H7 (cell line): ENCODE results near the gene NCKAP5L. TPM values are rescaled to one million over a fixed set of nuclear protein-coding genes. Genes with fewer than 3 reads are reported as not detected.
"Not testable (repeated sequence)": the region's sequence is repeated elsewhere in the genome, so short reads cannot be mapped to it uniquely, and the experiment has no call there.

Source experiments
- DNase-seq: peaks from one replicate; pipeline ENCODE4 v3.0.0; 2012
- H3K27me3 ChIP-seq: 2 replicates; pipeline ENCODE4 v1.6.0; 2011; ENCODE audit warnings: mild to moderate bottlenecking, low read length; ENCODE audit not compliant: control insufficient read depth, insufficient read depth
- H3K36me3 ChIP-seq: replicated peaks from 2 replicates; pipeline ENCODE4 v1.5.1; 2011; ENCODE audit warnings: low read length; ENCODE audit not compliant: control insufficient read depth, insufficient read depth
- H3K4me3 ChIP-seq: 2 replicates; pipeline ENCODE4 v1.5.1; 2011; ENCODE audit warnings: low read depth, mild to moderate bottlenecking, control low read depth, low read length, moderate library complexity; ENCODE audit not compliant: insufficient read depth
- total RNA-seq: library from RNA; depleted of rRNA; stranded (reverse); fragments of >200 nt; shearing (Covaris generic); gene quantifications from 2 replicates; pipeline ENCODE4 v1.2.3, GENCODE V29; 2014; rRNA removed

Gene NCKAP5L, protein sequence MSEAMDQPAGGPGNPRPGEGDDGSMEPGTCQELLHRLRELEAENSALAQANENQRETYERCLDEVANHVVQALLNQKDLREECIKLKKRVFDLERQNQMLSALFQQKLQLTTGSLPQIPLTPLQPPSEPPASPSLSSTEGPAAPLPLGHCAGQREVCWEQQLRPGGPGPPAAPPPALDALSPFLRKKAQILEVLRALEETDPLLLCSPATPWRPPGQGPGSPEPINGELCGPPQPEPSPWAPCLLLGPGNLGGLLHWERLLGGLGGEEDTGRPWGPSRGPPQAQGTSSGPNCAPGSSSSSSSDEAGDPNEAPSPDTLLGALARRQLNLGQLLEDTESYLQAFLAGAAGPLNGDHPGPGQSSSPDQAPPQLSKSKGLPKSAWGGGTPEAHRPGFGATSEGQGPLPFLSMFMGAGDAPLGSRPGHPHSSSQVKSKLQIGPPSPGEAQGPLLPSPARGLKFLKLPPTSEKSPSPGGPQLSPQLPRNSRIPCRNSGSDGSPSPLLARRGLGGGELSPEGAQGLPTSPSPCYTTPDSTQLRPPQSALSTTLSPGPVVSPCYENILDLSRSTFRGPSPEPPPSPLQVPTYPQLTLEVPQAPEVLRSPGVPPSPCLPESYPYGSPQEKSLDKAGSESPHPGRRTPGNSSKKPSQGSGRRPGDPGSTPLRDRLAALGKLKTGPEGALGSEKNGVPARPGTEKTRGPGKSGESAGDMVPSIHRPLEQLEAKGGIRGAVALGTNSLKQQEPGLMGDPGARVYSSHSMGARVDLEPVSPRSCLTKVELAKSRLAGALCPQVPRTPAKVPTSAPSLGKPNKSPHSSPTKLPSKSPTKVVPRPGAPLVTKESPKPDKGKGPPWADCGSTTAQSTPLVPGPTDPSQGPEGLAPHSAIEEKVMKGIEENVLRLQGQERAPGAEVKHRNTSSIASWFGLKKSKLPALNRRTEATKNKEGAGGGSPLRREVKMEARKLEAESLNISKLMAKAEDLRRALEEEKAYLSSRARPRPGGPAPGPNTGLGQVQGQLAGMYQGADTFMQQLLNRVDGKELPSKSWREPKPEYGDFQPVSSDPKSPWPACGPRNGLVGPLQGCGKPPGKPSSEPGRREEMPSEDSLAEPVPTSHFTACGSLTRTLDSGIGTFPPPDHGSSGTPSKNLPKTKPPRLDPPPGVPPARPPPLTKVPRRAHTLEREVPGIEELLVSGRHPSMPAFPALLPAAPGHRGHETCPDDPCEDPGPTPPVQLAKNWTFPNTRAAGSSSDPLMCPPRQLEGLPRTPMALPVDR (N-terminal part only)
- total RNA-seq = 20.0 and 22.3 TPM in 2 replicates

DNA sequence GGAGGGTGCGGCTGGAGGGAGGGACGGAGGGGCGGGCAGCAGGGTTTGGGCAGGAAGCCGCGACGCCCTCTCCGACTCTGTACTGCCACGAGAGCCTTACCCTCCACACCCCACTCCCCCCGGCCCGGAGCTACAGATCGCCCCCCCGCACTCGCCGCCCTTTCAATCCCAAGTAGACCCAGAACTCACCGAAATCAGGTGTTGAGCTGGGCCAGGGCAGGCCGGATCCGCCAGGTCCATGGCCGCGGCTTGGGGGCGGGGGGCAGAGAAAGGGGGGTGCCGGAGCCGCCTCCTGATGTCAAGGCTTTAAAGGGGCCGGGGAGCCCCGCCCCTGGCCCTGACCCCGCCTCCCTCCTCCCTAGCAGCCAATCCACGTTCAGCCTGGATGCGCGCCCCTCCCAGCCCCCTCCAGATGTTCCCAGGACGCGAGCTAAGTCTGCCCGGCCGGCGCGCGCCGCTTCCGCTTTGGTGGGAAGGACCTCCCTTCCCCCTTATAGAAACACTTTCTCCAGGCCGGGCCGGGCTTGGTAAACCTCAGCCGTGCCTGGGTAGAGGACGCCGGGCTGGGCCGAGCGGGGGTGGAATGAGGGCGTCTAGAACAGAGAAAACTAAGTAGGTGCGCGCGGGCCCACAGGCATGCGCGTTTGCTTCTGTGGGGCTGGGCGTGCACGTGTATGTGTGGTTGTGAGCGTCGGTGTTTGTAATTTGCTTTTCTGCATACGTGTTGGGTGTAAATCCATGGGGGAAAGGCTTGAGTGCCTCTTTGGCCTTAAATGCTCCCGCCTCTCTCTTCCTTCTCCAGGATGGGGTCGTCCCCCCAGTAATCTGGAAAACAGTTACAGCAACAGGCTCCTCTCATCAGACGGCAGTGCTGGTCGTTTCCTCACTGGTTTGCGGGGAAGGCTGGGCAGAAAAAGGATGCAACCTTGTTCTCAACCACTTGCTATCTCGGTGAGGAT, at the start of gene NCKAP5L:
NCKAP5L (minus strand) TSS at position 281 of the 959 bp plus-strand sequence. CDS start 24,369 bp downstream, outside the sequence.
- peak within 1 kb of the TSS; percentile 79 for H3K4me3 ChIP-seq
- no peaks in the 10 kb centered on the region for H3K27me3 ChIP-seq
- H3K36me3 ChIP-seq = no peaks in the 10 kb centered on the region; the same call in 1 of the 2 replicates
- peak; percentile 99 for DNase-seq

DNA sequence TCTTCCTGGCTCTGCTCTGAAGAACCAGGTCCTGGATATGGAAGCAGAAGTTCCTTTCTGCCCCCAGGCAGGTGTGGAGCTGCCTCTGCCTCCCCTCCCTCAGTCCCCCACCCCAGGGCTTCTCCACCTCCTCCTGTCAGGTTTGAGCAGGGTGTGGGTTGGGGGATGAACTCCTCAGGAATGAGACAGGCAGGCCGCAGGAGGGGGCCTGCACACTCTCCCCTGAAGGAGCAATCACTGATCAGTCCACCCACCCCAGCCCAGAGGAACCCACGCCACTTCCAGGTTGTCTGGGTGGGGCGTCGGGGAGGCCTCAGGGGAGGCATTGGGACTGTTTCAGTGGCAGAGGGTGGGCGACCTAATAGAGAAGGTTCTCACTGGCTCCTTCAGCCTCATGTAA, 48.9 kb upstream of the NCKAP5L start:
- H3K36me3 ChIP-seq = no peaks in the 10 kb centered on the region
- DNase-seq = no peak
- no peaks in the 10 kb centered on the region for H3K27me3 ChIP-seq
- H3K4me3 ChIP-seq = no peak overlapping the region

DNA sequence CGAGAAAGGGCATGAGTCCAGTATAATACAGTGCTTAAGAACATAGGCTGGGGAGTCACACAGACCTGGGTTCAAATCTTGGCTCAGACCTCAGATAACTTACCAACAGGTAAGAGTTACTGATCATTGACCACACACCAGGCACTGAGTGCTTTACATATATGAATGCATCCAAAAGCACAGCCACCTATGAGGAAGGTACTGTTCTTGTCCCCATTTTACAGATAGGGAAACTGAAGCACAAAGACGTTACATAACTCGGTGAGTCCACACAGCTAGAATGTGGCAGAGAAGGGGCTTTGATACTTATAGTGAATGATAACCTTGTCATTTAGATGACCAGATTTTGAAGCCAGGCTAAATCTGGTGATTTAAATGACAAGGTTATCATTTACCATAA, 47.9 kb upstream of the NCKAP5L start:
- no peak for DNase-seq
- H3K27me3 ChIP-seq = no peaks in the 10 kb centered on the region
- H3K4me3 ChIP-seq = no peak overlapping the region
- no peaks in the 10 kb centered on the region for H3K36me3 ChIP-seq

DNA sequence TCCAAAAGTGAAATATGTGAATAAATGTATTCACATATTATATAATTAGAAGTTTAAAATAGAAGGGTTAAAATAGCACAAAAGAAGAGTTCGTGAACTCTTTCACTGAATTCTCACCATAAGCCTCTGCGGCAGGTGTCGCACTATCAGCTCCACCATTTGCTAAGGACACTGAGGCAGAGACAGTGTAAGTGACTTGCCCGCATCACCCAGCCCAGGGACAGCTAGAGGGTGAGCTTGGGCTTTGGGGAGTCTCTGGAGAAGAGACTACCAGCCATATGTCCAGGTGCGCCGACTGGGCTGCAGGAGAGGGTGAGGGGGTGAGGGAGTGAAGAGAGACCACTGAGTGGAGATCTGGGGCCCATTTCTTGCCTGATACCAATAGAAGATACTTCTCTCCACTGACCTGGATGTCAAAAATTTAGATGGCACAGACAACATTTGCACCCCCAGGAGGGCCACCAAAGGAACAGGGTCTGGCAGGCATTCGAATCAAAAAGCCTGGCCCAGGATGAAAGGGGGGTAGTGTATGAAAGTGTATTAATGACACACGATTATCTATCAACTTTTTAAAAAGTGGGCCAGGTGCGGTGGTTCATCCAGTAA, 47.0 kb upstream of the NCKAP5L start:
- DNase-seq = no peak
- no peaks in the 10 kb centered on the region for H3K27me3 ChIP-seq
- H3K36me3 ChIP-seq = no peaks in the 10 kb centered on the region
- no peak overlapping the region for H3K4me3 ChIP-seq

DNA sequence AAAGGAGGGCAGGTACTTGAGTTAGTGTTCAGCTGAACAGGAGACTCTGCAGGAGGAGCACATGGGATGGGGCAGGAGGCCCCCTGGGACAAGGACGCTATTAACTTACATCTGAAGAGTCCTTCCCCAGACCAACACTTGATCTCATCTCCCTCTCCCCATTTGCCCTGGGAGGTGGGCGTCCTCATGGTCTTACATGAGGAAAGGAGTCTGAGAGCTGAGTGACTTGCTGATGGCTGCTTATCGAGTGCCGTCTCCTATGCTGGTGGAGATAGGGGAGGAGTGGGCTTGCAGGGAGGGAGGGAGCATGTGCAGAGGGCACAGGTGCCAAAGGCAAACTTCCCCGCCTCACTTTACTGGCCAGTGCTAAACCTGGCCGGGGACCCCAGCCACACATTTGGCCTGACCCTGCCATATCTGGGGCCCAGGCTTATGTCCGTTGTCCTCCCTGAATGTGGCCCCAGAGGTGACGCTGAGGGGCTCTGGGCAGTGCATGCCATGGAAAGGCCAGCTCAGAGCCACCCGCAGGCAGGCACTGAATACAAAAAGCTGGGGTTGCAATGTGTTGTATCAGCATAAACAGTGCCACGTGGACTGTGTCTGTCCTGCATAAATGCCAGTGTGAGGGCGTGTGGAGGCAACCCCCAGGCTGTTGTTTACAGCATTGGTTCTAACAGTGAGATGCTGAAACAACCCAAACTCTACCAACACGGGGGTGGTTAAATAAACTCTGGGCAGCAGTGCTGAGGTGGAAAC, 46.1 kb upstream of the NCKAP5L start:
- DNase-seq = peak; percentile 15
- no peaks in the 10 kb centered on the region for H3K27me3 ChIP-seq
- H3K36me3 ChIP-seq = no peaks in the 10 kb centered on the region
- H3K4me3 ChIP-seq = no peak overlapping the region

DNA sequence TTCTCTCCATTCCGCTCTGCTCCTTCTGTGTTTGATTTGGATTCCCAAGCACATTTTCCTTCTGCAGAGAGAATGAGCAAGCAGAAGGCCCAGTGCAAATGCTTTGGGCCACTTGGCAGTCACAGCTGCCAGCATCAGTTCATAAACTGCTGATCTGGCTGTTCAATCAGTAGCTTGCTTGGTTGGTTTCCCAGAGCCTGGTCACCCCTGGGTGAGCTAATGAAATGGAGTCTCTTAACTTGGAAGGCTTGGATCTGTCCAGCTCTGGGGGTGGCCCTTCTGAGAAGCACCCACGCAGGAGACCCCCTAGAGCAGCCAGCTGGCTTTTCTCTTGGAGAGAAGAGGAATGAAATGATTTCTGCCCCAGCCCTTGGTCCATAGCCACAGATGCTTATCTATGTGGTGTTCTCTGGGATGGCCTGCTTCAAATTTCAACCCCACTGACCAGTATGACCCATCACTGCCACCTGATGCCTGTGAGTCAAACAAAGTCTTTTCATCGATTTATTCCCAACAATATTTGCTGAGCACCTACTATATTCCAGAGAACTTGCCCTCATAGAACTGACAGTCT, 45.2 kb upstream of the NCKAP5L start:
- no peak for DNase-seq
- no peak overlapping the region for H3K4me3 ChIP-seq
- H3K36me3 ChIP-seq = no peaks in the 10 kb centered on the region
- no peaks in the 10 kb centered on the region for H3K27me3 ChIP-seq

DNA sequence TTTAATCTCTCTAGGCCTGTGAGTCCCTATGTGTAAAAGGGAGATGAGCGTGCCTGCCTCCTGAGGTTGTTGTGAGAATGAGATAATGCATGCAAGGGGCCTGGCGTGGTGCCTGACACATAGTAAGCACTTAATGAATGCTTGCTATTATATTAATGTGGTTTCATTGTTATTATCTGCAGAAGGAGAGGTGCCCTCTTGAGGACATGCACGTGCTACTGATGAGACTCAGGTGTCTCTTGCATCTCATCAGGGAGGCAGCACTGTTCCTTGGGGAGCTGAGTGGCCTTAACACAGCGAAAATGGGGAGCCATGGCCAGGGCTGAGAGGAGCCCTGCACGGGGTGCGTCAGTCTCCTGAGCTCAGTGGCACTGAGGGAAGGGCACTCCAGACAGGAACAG, 44.6 kb upstream of the NCKAP5L start:
- Histone ChIP-seq H3K4me3 (no peak overlapping the region), H3K27me3 (no peaks in the 10 kb centered on the region), H3K36me3 (no peaks in the 10 kb centered on the region)
- no peak for DNase-seq

DNA sequence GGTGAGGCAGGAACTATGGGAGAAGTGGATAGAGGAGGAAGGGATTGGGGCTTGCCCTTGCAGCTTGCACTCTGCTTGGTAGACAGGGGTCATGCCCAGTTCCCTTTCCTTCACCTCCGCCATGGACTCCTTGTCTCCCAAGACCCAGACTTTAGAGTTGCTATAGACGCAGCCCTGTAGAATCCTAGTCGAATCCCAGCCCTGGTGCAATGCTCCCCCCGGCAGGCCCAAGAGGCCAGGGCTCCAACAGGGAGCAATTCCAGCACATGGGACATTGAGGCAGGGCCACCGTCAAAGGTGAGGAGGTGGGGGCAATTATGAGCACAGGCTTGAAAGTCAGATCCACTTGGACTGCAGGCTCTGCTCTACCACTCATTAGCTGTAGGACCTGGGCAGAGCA, 44.2 kb upstream of the NCKAP5L start:
- H3K4me3 ChIP-seq = no peak overlapping the region
- no peak for DNase-seq
- no peaks in the 10 kb centered on the region for H3K27me3 ChIP-seq
- no peaks in the 10 kb centered on the region for H3K36me3 ChIP-seq

DNA sequence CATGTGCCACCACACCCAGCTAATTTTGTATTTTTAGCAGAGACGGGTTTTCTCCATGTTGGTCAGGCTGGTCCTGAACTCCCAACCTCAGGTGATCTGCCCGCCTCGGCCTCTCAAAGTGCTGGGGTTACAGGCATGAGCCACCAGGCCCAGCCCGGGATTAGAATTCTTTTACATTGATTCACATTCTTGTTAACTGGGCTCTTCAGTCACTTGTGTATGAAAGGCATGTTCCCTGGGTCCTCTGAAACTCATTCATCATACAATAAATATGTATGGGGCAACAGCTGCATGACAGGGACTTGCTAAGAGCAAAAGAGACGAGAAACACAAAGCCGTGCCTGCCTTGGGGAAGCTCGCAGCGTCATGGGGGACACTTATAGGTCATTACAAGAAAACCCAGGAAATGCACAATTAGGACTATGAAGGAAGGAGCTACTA, 43.6 kb upstream of the NCKAP5L start:
- H3K27me3 ChIP-seq, DNase-seq, H3K36me3 ChIP-seq, H3K4me3 ChIP-seq: not testable (repeated sequence)

DNA sequence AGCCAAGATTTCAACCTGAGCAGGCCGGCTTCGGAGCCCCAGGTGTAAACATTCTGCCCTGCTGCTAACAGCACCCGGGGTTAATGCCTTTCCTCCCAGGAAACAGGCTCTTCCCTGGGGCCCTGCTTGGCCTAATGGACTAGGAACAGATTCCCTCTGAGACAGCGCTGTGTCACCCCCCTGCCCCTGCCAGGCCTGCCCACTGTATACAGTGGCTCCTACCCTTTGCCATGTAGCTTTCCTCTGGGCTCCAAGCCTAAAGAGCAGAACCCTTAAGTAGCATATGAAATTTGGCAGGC, 43.0 kb upstream of the NCKAP5L start:
- peak; percentile 33 for DNase-seq
- Histone ChIP-seq H3K36me3 (no peaks in the 10 kb centered on the region), H3K27me3 (no peaks in the 10 kb centered on the region), H3K4me3 (no peak overlapping the region)

DNA sequence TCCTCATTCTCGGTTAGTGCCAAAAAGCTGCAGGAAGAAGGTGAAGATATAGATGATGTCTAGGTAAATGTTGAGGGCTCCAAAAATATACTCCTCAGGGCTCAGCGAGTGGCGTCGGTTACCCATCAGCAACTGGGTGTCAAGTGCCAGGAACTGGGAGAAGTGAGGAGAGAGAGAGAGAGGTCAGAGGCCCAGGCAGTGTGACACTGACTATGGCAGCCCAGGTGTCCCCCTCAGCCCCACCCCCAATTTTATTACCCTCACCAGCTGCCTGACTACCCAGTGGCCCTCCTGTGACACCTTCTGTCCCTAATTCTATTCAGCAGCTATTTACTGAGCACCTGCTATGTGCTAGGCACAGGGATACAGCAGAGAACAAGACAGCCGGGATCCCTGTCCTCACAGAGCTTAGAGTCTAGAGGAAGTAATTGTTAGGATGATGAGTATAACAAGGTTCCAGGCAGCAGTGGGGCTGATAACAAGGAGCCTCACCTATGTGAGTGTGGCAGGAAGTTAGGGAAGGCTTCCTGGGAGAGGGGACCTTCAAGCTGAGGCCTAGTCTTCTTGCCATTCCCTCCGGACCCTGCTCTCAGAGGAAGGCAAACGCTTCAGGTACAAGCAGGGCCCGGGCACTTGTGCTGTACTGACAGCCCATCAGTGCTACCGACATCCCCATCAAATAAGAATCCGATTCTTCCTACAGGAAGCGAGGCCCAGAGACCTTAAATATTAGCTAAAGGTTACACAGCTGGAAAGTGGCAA, 42.5 kb upstream of the NCKAP5L start:
- Histone ChIP-seq H3K36me3 (no peaks in the 10 kb centered on the region), H3K4me3 (no peak overlapping the region), H3K27me3 (no peaks in the 10 kb centered on the region)
- DNase-seq = no peak
